OCI-LY1 (cell line): Measurements from ENCODE around the gene ICA1.

ENCODE experiments used
- H2AFZ ChIP-seq: fragments of 200-600 bp; sonication (generic), shearing (Covaris generic); 2 replicates; pipeline ENCODE4 v1.6.0; 2014; ENCODE audit warnings: antibody characterized with exemption, mild to moderate bottlenecking, low read length
- H3F3A ChIP-seq: fragments of 200-600 bp; sonication (generic), shearing (Covaris generic); 2 replicates; pipeline ENCODE4 v1.6.0; 2014; ENCODE audit warnings: mild to moderate bottlenecking, antibody characterized with exemption, low read length, moderate library complexity; ENCODE audit not compliant: insufficient read depth
- H3K27ac ChIP-seq: fragments of 200-600 bp; sonication (generic); 2 replicates; pipeline ENCODE4 v1.5.1; 2014; ENCODE audit warnings: low read length, mixed run types, mild to moderate bottlenecking, low read depth; ENCODE audit not compliant: poor library complexity, severe bottlenecking
- H3K27me3 ChIP-seq: fragments of 200-600 bp; sonication (generic); 2 replicates; pipeline ENCODE4 v1.6.0; 2014; ENCODE audit warnings: antibody characterized with exemption, mild to moderate bottlenecking, low read length, moderate library complexity; ENCODE audit not compliant: insufficient read depth
- H3K36me3 ChIP-seq: fragments of 200-600 bp; sonication (generic); 2 replicates; pipeline ENCODE4 v1.6.1; 2014; ENCODE audit warnings: mild to moderate bottlenecking, antibody characterized with exemption, low read length, moderate library complexity, mixed read lengths; ENCODE audit not compliant: insufficient read depth
- H3K4me1 ChIP-seq: fragments of 200-600 bp; sonication (generic); 2 replicates; pipeline ENCODE4 v1.5.1; 2014; ENCODE audit warnings: mild to moderate bottlenecking, low read length, moderate library complexity; ENCODE audit not compliant: insufficient read depth, severe bottlenecking
- H3K4me2 ChIP-seq: fragments of 200-600 bp; sonication (generic), shearing (Covaris generic); 2 replicates; pipeline ENCODE4 v1.6.1; 2014; ENCODE audit warnings: low read length
- H3K4me3 ChIP-seq: fragments of 200-600 bp; sonication (generic); 2 replicates; pipeline ENCODE4 v1.5.1; 2014; ENCODE audit warnings: low read length, low read depth, mild to moderate bottlenecking, mixed read lengths; ENCODE audit not compliant: poor library complexity, severe bottlenecking
- H3K79me2 ChIP-seq: fragments of 200-600 bp; shearing (Covaris generic); 2 replicates; pipeline ENCODE4 v1.6.1; 2016; ENCODE audit warnings: mixed run types, low read length, mixed read lengths; ENCODE audit not compliant: insufficient read depth
- H3K9ac ChIP-seq: fragments of 200-600 bp; sonication (generic), shearing (Covaris generic); 2 replicates; pipeline ENCODE4 v1.6.1; 2014; ENCODE audit warnings: mild to moderate bottlenecking, low read length, mixed read lengths
- H3K9me2 ChIP-seq: fragments of 200-600 bp; sonication (generic), shearing (Covaris generic); 2 replicates; pipeline ENCODE4 v1.6.1; 2014; ENCODE audit warnings: low read depth, mild to moderate bottlenecking, low read length, mixed read lengths
- H3K9me3 ChIP-seq: fragments of 200-600 bp; shearing (Covaris generic); 2 replicates; pipeline ENCODE4 v1.6.1; 2014; ENCODE audit warnings: low read length, mixed read lengths
- H4K20me1 ChIP-seq: fragments of 200-600 bp; sonication (generic), shearing (Covaris generic); 2 replicates; pipeline ENCODE4 v1.6.0; 2016; ENCODE audit warnings: mild to moderate bottlenecking, low read length; ENCODE audit not compliant: insufficient read depth
- CTCF ChIP-seq: fragments of 200-600 bp; sonication (generic), shearing (Covaris generic); IDR thresholded peaks from 2 replicates; pipeline ENCODE4 v1.5.1; 2017; ENCODE audit warnings: mild to moderate bottlenecking, antibody characterized with exemption, low read length, moderate library complexity, mixed read lengths
- EZH2 ChIP-seq: fragments of 200-600 bp; sonication (generic), shearing (Covaris generic); IDR thresholded peaks from 2 replicates; pipeline ENCODE4 v1.8.0; 2017; ENCODE audit warnings: borderline replicate concordance, mixed run types, mild to moderate bottlenecking, antibody characterized with exemption, low read length, moderate library complexity, mixed read lengths

Gene ICA1

GRCh38 chr7:8271960-8272359 lies 10.0 kb upstream of the ICA1 start:
- Histone ChIP-seq H4K20me1 (no peaks in the 10 kb centered on the region), H3K9ac (no peak overlapping the region), H3K4me2 (no peak overlapping the region), H3K79me2 (no peaks in the 10 kb centered on the region), H3K4me3 (no peak overlapping the region), H3F3A (no peaks in the 10 kb centered on the region), H3K27me3 (no peaks in the 10 kb centered on the region), H3K27ac (no peak overlapping the region), H2AFZ (no peak overlapping the region), H3K36me3 (no peaks in the 10 kb centered on the region), H3K9me3 (no peaks in the 10 kb centered on the region), H3K4me1 (no peaks in the 10 kb centered on the region), H3K9me2 (no peaks in the 10 kb centered on the region)
- TF ChIP-seq CTCF: no peak
- no peak for TF ChIP-seq EZH2

GRCh38 chr7:8263048-8263447 lies 1.1 kb upstream of the ICA1 start:
- Histone ChIP-seq H4K20me1 (no peaks in the 10 kb centered on the region), H3F3A (no peaks in the 10 kb centered on the region), H2AFZ (no peak overlapping the region), H3K79me2 (no peaks in the 10 kb centered on the region), H3K27ac (no peak overlapping the region), H3K36me3 (no peaks in the 10 kb centered on the region), H3K9me3 (no peaks in the 10 kb centered on the region), H3K9me2 (no peaks in the 10 kb centered on the region), H3K4me1 (peaks cover 3% of the 10 kb centered on the region), H3K4me2 (no peak overlapping the region), H3K9ac (no peak overlapping the region), H3K4me3 (no peak overlapping the region), H3K27me3 (peaks cover 4% of the 10 kb centered on the region; the same call in 1 of the 2 replicates)
- TF ChIP-seq EZH2 (no peak), CTCF (no peak)

- Histone ChIP-seq H3K9ac (no peak overlapping the region), H3K9me3 (no peaks in the 10 kb centered on the region), H3K27me3 (peaks cover 2% of the 10 kb centered on the region; the same call in 1 of the 2 replicates), H2AFZ (no peak overlapping the region), H3K36me3 (no peaks in the 10 kb centered on the region), H3K4me2 (no peak overlapping the region), H3K9me2 (no peaks in the 10 kb centered on the region), H3K4me1 (peaks cover 3% of the 10 kb centered on the region), H3F3A (no peaks in the 10 kb centered on the region), H3K79me2 (no peaks in the 10 kb centered on the region), H3K4me3 (no peak overlapping the region), H4K20me1 (no peaks in the 10 kb centered on the region), H3K27ac (no peak overlapping the region)
- TF ChIP-seq EZH2 (no peak), CTCF (no peak)
These were observed 884 bp downstream of the ICA1 start for GRCh38 chr7:8260871-8261694.
